ENCODE results near the gene PITRM1.

- TF ChIP-seq CTCF (IDR thresholded peaks at IDR 0.05) (no peak), POLR2AphosphoS5 (IDR thresholded peaks at IDR 0.05) (peak; percentile 53), POLR2A (IDR thresholded peaks at IDR 0.05) (no peak), EP300 (IDR thresholded peaks at IDR 0.05) (no peak)
Observed at GRCh38 chr10:3140280-3140679, 32.3 kb downstream of the PITRM1 start.

All from gastroesophageal sphincter (tissue), 3 donors.